WTC11 (cell line): Measurements from ENCODE around the gene CRAMP1. TPM values are rescaled to one million over a fixed set of nuclear protein-coding genes. Genes with fewer than 3 reads are reported as not detected.

ENCODE experiments used
- ATAC-seq: fragments of 200-7000 bp; cut with Tn5 transposase; 2 replicates; pipeline ENCODE4 v1.10.0; 2021; ENCODE audit warnings: mild to moderate bottlenecking, moderate library complexity
- CTCF ChIA-PET: fragments of 300-600 bp; sonication (Branson Sonifier 250); formaldehyde crosslinking; loops from one replicate; lab custom pipeline; 2021; ENCODE audit warnings: antibody characterized with exemption; lab: Charles Lee
- POLR2A ChIA-PET: fragments of 350-600 bp; sonication (Branson Sonifier 250); formaldehyde crosslinking; loops from one replicate; lab custom pipeline; 2021; ENCODE audit warnings: antibody characterized with exemption; lab: Charles Lee
- DNase-seq: peaks from one replicate; pipeline ENCODE4 v3.0.0; 2021; ENCODE audit warnings: low spot score
- H3K27ac Mint-ChIP-seq: 2 replicates; pipeline ENCODE4 v1.8.0; 2021; ENCODE audit warnings: mixed read lengths
- H3K27me3 Mint-ChIP-seq: 2 replicates; pipeline ENCODE4 v1.8.0; 2021; ENCODE audit warnings: low read depth, mild to moderate bottlenecking, moderate library complexity, mixed read lengths
- H3K36me3 Mint-ChIP-seq: 2 replicates; pipeline ENCODE4 v1.8.0; 2021; ENCODE audit warnings: mixed read lengths
- H3K4me1 Mint-ChIP-seq: 2 replicates; pipeline ENCODE4 v1.8.0; 2022; ENCODE audit warnings: mixed read lengths
- H3K4me3 Mint-ChIP-seq: 2 replicates; pipeline ENCODE4 v1.8.0; 2021; ENCODE audit warnings: mild to moderate bottlenecking, moderate library complexity, mixed read lengths
- H3K9me3 Mint-ChIP-seq: 2 replicates; pipeline ENCODE4 v1.8.0; 2021; ENCODE audit warnings: mixed read lengths
- AR ChIP-seq: fragments of 250-450 bp; sonication (Bioruptor Pico); IDR thresholded peaks from 2 replicates; pipeline ENCODE4 v1.9.0; 2021; ENCODE audit warnings: mild to moderate bottlenecking
- ATF1 ChIP-seq: sonication (generic); formaldehyde crosslinking; IDR thresholded peaks from 2 replicates; pipeline ENCODE4 v1.8.1; 2023; ENCODE audit warnings: mild to moderate bottlenecking, moderate library complexity, missing genetic modification reagents
- CREM ChIP-seq: sonication (generic); formaldehyde crosslinking; IDR thresholded peaks from 2 replicates; pipeline ENCODE4 v1.8.1; 2022; ENCODE audit warnings: mild to moderate bottlenecking, missing genetic modification reagents, moderate library complexity
- E2F5 ChIP-seq: sonication (generic); formaldehyde crosslinking; IDR thresholded peaks from 2 replicates; pipeline ENCODE4 v1.8.1; 2022; ENCODE audit warnings: mild to moderate bottlenecking, moderate library complexity, missing genetic modification reagents
- EMX1 ChIP-seq: fragments of 250-450 bp; sonication (Bioruptor Pico); IDR thresholded peaks from 2 replicates; pipeline ENCODE4 v1.8.0; 2021; ENCODE audit warnings: mild to moderate bottlenecking
- JUN ChIP-seq: sonication (generic); formaldehyde crosslinking; IDR thresholded peaks from 2 replicates; pipeline ENCODE4 v1.8.0; 2023; ENCODE audit warnings: mild to moderate bottlenecking, missing genetic modification reagents
- MXD4 ChIP-seq: fragments of 250-450 bp; sonication (Bioruptor Pico); IDR thresholded peaks from 2 replicates; pipeline ENCODE4 v1.8.0; 2021; ENCODE audit warnings: mild to moderate bottlenecking, moderate library complexity, borderline replicate concordance
- NFE2L1 ChIP-seq: sonication (generic); formaldehyde crosslinking; IDR thresholded peaks from 2 replicates; pipeline ENCODE4 v1.8.1; 2023; ENCODE audit warnings: missing genetic modification reagents
- NR1H2 ChIP-seq: sonication (generic); formaldehyde crosslinking; IDR thresholded peaks from 2 replicates; pipeline ENCODE4 v1.9.0; 2021; ENCODE audit warnings: mild to moderate bottlenecking, moderate library complexity, missing genetic modification reagents
- OVOL2 ChIP-seq: fragments of 250-450 bp; sonication (Bioruptor Pico); IDR thresholded peaks from 2 replicates; pipeline ENCODE4 v1.9.0; 2021; ENCODE audit warnings: mild to moderate bottlenecking, borderline replicate concordance
- PRDM15 ChIP-seq: sonication (generic); formaldehyde crosslinking; IDR thresholded peaks from 2 replicates; pipeline ENCODE4 v1.8.0; 2022; ENCODE audit warnings: missing genetic modification reagents
- RELA ChIP-seq: sonication (generic); formaldehyde crosslinking; IDR thresholded peaks from 2 replicates; pipeline ENCODE4 v1.8.1; 2022; ENCODE audit warnings: missing genetic modification reagents, mild to moderate bottlenecking, borderline replicate concordance
- TP53 ChIP-seq: sonication (generic); formaldehyde crosslinking; IDR thresholded peaks from 2 replicates; pipeline ENCODE4 v1.8.1; 2023; ENCODE audit warnings: mild to moderate bottlenecking, missing genetic modification reagents
- ZNF121 ChIP-seq: sonication (generic); formaldehyde crosslinking; IDR thresholded peaks from 2 replicates; pipeline ENCODE4 v1.8.0; 2023; ENCODE audit warnings: missing genetic modification reagents
- ZNF232 ChIP-seq: sonication (generic); formaldehyde crosslinking; IDR thresholded peaks from 2 replicates; pipeline ENCODE4 v1.8.0; 2022; ENCODE audit warnings: mild to moderate bottlenecking, missing genetic modification reagents
- total RNA-seq: library from RNA; stranded (reverse); gene quantifications from 3 replicates; pipeline ENCODE4 v1.2.3, GENCODE V29; 2021
- TF ChIP-seq, protein P1 (sequence below): sonication (generic); formaldehyde crosslinking; IDR thresholded peaks from 2 replicates; pipeline ENCODE4 v1.8.1; 2023; ENCODE audit warnings: mild to moderate bottlenecking, moderate library complexity, missing genetic modification reagents
- TF ChIP-seq, protein P2 (sequence below): sonication (generic); formaldehyde crosslinking; IDR thresholded peaks from 2 replicates; pipeline ENCODE4 v1.8.1; 2023; ENCODE audit warnings: mild to moderate bottlenecking, missing genetic modification reagents, moderate library complexity
- TF ChIP-seq, protein P3 (sequence below): fragments of 250-450 bp; sonication (Bioruptor Pico); IDR thresholded peaks from 2 replicates; pipeline ENCODE4 v2.1.2; 2022; ENCODE audit warnings: mild to moderate bottlenecking, moderate library complexity
- TF ChIP-seq, protein P4 (sequence below): sonication (generic); formaldehyde crosslinking; IDR thresholded peaks from 2 replicates; pipeline ENCODE4 v1.8.1; 2023; ENCODE audit warnings: mild to moderate bottlenecking, missing genetic modification reagents

CRAMP1 gene
- total RNA-seq, 1 experiment from 2014 or later: 27.4 TPM

DNA sequence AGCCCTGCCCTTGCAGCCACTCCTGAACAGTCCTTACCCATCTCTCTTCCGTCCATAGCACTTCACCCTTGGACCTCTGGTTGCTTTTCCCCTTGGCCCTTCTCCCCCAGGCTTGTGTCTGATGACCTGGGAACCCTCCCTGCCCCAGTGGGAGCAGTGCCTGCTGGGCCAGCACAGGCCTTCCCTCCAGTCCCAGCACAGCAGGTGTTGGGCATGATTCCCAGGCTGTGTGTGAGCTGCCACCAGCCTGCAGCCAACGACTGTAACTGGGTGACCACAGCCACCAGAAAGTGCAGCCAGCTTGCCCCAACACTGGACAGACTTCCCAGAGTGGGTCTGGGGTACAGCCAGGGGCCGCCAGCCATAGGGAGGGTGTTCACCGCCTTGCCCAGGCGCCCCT, 30.0 kb downstream of the CRAMP1 start (continued):
- TF ChIP-seq PRDM15 (CRISPR knock-in tag): no peak
- TF ChIP-seq, all 79 proteins: peak for 0

GRCh38 chr16:1642753-1643152, 30.6 kb downstream of the CRAMP1 start:
- H3K4me1 Mint-ChIP-seq: no peaks in the 10 kb centered on the region
- DNase-seq (no peak), ATAC-seq (no peak)
- peaks cover 46% of the 10 kb centered on the region for H3K36me3 Mint-ChIP-seq
- no peak overlapping the region for H3K27ac Mint-ChIP-seq
- no peaks in the 10 kb centered on the region for H3K27me3 Mint-ChIP-seq
- no peaks in the 10 kb centered on the region for H3K9me3 Mint-ChIP-seq
- H3K4me3 Mint-ChIP-seq: no peak overlapping the region
- POLR2A ChIA-PET: no interaction called here
- CTCF ChIA-PET: no interaction called here
- TF ChIP-seq E2F5 (CRISPR knock-in tag) (no peak), JUN (CRISPR knock-in tag) (no peak), EMX1 (CRISPR knock-in tag) (no peak), MXD4 (CRISPR knock-in tag) (no peak), CREM (no peak), RELA (CRISPR knock-in tag) (no peak), NR1H2 (CRISPR knock-in tag) (no peak), TP53 (CRISPR knock-in tag) (no peak)
- TF ChIP-seq, protein P1, sequence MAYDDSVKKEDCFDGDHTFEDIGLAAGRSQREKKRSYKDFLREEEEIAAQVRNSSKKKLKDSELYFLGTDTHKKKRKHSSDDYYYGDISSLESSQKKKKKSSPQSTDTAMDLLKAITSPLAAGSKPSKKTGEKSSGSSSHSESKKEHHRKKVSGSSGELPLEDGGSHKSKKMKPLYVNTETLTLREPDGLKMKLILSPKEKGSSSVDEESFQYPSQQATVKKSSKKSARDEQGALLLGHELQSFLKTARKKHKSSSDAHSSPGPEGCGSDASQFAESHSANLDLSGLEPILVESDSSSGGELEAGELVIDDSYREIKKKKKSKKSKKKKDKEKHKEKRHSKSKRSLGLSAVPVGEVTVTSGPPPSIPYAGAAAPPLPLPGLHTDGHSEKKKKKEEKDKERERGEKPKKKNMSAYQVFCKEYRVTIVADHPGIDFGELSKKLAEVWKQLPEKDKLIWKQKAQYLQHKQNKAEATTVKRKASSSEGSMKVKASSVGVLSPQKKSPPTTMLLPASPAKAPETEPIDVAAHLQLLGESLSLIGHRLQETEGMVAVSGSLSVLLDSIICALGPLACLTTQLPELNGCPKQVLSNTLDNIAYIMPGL (CRISPR knock-in tag): no peak
- TF ChIP-seq, protein P2, sequence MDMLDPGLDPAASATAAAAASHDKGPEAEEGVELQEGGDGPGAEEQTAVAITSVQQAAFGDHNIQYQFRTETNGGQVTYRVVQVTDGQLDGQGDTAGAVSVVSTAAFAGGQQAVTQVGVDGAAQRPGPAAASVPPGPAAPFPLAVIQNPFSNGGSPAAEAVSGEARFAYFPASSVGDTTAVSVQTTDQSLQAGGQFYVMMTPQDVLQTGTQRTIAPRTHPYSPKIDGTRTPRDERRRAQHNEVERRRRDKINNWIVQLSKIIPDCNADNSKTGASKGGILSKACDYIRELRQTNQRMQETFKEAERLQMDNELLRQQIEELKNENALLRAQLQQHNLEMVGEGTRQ (CRISPR knock-in tag): no peak

- ATAC-seq (no peak), DNase-seq (no peak)
- Mint-ChIP-seq H3K27ac (no peak overlapping the region), H3K27me3 (no peaks in the 10 kb centered on the region), H3K4me3 (no peak overlapping the region), H3K9me3 (no peaks in the 10 kb centered on the region), H3K4me1 (no peaks in the 10 kb centered on the region), H3K36me3 (peaks cover 44% of the 10 kb centered on the region)
- ChIA-PET CTCF (interaction anchor here (0.5 to 0.9 kb wide), 2 partner anchors 34 to 80 kb away, joined by 3 read pairs; partner anchors contain the start of gene JPT2), POLR2A (no interaction called here)
- no peak for TF ChIP-seq MXD4 (CRISPR knock-in tag)
- TF ChIP-seq NFE2L1: no peak
- TF ChIP-seq, protein P3, sequence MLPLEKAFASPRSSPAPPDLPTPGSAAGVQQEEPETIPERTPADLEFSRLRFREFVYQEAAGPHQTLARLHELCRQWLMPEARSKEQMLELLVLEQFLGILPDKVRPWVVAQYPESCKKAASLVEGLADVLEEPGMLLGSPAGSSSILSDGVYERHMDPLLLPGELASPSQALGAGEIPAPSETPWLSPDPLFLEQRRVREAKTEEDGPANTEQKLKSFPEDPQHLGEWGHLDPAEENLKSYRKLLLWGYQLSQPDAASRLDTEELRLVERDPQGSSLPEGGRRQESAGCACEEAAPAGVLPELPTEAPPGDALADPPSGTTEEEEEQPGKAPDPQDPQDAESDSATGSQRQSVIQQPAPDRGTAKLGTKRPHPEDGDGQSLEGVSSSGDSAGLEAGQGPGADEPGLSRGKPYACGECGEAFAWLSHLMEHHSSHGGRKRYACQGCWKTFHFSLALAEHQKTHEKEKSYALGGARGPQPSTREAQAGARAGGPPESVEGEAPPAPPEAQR: no peak
- TF ChIP-seq EMX1 (CRISPR knock-in tag): no peak
- no peak for TF ChIP-seq AR (CRISPR knock-in tag)
- TF ChIP-seq, protein P1 (CRISPR knock-in tag): no peak
- TF ChIP-seq ZNF121 (CRISPR knock-in tag): no peak
- TF ChIP-seq, protein P4, sequence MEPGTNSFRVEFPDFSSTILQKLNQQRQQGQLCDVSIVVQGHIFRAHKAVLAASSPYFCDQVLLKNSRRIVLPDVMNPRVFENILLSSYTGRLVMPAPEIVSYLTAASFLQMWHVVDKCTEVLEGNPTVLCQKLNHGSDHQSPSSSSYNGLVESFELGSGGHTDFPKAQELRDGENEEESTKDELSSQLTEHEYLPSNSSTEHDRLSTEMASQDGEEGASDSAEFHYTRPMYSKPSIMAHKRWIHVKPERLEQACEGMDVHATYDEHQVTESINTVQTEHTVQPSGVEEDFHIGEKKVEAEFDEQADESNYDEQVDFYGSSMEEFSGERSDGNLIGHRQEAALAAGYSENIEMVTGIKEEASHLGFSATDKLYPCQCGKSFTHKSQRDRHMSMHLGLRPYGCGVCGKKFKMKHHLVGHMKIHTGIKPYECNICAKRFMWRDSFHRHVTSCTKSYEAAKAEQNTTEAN (CRISPR knock-in tag): no peak
- no peak for TF ChIP-seq ZNF232
- TF ChIP-seq OVOL2 (CRISPR knock-in tag): no peak
- no peak for TF ChIP-seq ATF1
Observed at GRCh38 chr16:1643521-1643920, 31.4 kb downstream of the CRAMP1 start.
